Measurements from ENCODE around the gene MAGI1.

GRCh38 chr3:65478551-65479500, 559.9 kb downstream of the MAGI1 start:
- no peak for TF ChIP-seq CTCF (IDR thresholded peaks at IDR 0.05)
- no peak for TF ChIP-seq POLR2AphosphoS5 (IDR thresholded peaks at IDR 0.05)
- no peak for TF ChIP-seq POLR2A (IDR thresholded peaks at IDR 0.05)
